GM15510 (cell line): ENCODE measurements around the gene SEMA3C.

Experiments
- POLR2A ChIP-seq: IDR thresholded peaks from 3 replicates; pipeline ENCODE4 v1.6.1; 2011; ENCODE audit warnings: borderline replicate concordance; ENCODE audit not compliant: insufficient read length; ENCODE audit errors: extremely low read depth

Gene SEMA3C

DNA sequence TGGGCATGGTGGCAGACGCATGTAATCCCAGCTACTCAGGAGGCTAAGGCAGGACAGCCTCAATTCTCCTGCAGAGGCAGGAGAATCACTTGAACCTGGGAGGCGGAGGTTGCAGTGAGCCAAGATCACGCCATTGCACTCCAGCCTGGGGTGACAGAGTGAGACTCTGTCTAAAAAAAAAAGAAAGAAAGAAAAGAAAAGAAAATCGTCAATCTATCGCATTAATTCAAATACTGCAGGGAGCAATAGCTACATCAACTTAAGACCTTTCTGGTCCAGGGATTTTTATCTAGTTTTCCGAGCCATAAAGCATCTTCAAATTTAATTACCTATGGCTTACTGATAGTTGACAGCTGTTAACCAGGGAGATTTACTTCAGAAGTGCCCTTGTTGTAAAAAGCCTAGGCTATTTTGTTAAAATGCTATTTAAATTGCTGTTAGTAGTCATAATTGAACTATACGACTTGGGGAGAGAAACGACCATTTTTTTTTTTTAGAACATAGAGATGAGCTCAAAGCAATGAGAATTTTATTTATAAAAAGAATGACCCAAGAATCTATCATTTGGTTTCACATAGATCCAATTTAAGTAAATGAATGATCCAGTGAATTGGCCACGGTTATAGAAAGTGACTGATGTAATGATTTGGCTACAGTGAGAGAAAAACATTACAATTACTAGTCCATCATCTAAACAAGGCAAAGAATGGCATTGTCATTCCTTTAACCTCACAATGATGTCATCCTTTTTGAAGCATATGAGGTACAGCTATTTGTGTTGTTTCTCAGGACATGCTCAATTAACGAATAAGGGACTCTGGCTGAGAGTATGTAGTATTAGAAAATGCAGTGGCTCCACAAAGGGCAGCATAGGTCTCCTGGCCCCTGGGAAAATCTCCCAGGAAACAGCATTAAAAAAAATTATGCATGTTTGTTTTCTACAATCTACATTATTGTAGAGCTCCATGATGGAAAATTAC lies 85.3 kb downstream of the SEMA3C start:
- TF ChIP-seq POLR2A: no peak

DNA sequence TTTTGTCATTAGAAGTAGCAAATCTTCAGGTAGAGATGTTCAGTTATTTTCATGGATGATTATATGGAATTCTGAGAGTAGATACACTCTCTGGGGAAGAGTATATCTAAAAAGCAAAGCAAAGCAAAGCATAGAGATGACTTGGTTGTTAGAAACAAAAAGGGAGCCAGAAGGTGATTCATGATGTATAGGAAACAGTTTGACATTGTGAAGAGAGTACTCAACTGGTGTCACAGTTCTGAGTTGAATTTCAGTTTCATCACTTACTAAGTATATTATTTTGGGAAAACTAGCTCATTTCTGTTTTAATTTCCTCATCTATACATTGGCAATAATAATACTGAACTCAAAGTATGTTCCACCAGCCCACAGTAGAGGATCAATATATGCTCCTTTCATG lies 86.8 kb downstream of the SEMA3C start:
- TF ChIP-seq POLR2A: no peak

DNA sequence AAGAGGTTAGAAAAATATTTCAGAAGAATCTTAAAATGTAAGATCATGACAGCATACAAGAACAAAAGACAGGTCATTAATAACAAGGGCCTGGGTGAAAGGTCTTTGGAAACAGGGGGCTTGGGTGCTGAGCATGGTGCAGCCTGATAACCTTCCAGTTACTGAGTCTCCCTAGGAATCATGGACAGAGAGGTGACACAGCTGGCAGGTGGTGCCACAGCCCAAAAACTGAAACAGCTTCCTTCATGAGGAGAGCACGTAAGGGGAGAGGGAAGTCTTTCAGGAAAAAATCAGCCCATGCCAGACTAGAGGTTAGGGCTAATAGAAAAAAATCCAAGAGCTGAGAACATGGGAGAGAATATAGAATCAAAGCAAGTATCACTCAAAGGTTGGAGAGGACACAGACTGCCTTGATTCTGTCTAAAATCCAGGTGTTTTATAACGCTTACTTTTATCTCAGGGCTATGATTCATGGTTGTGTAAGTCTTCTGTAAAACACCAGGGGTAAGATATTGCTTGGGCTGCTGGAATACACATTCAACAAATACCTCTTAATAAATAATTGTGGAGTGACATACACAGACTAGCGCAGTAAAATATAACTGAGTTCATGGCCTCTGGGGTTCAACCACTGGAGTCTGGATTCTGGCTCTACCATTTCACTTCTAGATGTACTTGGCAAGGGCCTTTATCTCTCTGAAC lies 88.1 kb downstream of the SEMA3C start:
- TF ChIP-seq POLR2A: no peak

DNA sequence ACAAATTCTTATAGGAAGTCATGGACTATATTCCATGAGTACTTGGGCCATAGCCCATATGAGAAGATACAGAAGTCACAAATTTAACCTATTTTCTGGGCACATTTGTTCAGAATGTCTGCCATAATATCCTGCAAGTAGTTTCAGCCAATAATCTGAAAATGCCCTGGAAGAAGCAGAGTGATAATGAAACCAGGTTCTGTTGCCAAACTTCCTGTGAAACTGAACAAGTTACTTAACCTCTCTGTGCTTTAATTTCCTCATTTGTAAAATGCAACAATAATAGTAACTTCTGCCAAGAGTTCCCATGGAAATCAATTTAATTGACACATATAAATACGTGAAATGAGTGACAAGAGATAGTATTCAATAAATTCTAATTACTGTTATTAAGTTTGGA lies 88.8 kb downstream of the SEMA3C start:
- no peak for TF ChIP-seq POLR2A

DNA sequence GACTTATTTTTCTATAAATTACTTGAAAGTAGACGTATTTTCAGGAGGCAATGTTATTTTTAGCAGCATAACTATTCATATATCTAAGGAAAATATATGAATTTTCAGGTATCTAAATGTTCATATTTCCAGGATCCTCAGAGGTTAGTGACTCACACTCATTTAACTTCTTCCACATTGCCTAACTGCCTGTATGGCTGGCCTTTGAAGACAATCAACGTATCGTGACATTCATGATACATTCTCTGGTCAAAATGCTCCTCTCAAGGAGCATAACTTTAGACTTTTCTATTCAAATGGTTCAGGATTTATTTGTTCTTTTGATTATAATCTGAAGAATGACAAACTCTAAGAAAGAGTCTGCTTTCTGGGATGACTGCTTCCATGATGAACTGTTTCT lies 89.3 kb downstream of the SEMA3C start:
- TF ChIP-seq POLR2A: no peak

DNA sequence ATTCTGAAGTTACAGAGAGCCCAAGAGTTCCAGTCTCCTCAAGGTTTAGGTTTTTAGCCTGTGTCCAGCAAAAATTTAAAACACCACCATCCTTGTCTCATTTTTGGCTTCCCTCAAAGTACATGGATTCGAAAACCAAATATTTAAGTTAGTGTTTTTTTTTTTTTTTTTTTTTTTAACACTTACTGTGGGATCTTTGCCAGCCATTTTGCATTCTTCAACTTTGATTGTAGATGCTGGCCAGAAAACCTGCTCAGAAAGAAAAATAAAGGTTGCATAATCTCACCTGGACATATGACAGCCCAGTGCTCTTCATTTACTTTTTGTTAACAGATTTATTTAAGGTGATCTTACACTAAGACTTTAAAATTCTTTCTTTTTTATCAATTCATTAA lies 91.6 kb downstream of the SEMA3C start:
- no peak for TF ChIP-seq POLR2A

DNA sequence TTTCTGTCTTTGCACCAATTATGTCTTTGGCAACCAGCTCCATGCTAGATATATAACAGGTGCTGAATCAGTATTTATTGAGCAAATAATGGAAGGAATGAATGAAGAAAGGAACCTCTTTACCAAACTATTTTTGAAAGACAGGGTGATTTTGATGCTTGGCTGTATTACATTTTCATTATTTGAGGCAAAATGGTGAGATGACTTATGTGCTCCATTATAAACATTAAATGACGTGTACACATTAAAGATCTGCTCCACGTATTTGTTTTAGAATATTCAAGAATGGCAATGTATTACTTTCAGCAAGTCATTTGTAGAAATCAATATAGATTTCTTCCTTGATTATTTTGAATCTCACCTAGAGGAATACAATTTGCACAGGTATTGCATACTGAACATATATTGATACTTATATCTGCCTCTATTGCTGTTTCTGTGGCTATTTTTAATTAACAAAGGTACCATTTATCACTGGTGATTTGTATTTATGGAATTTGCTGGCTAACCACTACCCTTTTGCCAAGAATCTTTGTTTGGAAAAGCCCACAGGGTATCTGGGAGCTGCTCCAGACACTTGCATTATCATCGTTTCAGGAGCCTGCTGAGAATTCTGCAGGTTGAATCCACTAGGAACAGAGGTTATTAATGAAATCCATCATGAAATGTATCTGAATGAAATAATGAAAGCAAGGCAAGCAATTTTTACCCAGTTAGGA lies 92.2 kb downstream of the SEMA3C start:
- no peak for TF ChIP-seq POLR2A

DNA sequence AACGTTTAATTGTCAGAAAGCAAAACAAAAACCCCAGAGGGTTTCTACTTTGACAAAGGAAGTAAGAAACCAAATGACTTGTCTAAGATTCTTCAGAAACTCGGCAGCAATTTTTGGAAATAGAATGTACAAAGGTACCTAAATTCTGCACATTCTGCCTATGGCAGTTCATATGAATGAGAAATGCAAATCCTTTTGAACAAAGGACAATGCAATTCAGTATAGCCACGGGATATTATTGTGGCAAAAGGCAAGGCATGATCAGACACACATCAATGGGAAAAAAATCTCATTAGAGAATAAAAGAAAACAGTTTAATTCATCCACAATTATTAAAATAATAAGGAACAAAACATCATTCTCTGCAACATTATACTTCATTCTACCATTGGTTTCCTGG lies 93.4 kb downstream of the SEMA3C start:
- no peak for TF ChIP-seq POLR2A

DNA sequence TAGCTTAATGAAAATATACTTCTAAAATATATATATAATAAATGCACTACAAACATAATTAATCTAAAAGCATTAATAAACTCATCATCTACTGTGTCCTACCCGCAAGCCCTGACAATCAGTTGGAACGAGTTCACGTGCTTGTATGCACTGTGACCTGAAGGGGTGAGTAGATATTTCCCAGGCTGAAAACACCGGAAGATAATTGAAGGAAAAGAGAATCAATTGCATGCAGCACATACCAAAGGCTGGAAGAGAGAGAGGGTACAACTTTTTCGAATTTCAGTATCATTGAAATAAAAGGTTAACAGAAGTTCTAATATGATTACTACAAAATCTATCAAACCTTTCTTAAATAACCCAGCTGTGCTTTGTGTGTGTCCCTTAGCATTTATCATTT lies 94.6 kb downstream of the SEMA3C start:
- no peak for TF ChIP-seq POLR2A

DNA sequence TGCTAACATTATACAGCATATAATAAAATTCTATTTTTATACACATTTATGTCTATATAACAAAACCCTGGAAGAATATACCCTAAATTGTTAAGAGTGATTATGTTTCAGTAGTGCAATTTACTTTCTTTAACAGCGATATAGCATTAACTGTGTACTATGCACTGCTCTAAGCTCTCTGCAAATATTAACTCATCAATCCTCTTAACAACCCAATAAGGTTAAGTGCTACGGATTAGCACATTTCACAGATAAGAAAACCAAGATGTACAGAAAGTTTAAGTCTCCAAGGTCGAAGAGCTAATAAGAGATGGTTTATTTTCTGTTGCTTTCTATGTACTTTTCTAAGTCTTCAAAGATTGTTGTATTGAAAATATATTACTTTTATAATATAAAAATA lies 95.8 kb downstream of the SEMA3C start:
- TF ChIP-seq POLR2A: no peak

DNA sequence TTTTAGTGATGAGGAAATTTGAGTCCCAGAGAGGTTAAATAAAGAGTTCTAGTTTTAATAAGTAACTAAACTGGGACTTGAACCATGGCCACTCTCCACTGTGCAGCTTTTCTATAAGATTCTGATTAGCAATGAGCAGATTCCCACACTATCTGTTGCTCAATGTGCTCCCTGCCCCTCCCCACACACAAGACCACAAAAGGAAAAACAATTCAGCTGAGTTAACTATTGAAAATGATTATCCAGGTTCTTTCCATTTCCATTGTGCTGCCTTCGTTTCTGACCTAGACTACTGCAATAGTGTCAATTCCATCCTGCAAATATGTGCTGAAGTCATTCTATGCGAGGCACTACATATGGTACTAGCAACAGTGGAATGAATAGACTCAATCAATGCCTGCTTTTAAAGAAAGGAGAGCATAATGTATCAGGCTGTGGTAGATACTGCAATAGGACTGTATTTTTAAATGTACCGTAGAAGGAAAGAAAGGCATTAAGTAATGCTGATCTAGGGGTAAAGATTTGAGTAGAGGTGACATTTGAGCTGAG lies 97.0 kb downstream of the SEMA3C start:
- TF ChIP-seq POLR2A: no peak

DNA sequence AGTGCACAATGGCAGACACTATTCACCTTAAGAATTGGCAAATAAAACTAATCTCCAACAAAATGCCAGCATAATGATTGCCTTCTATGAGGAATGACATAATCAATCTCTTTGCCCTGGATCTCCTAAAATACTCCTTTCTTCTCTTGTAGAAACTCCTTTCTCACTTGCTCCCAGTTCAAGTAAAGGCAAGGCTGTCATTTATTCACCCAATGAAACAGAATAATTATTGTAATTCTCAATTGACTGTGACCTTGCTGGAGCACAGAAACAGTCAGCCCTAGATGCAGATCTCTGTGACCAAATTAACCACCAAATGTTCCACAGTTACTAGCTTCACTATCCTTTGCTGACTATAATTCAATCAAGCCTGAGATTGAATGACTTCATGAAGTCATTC lies 99.3 kb downstream of the SEMA3C start:
- TF ChIP-seq POLR2A: no peak

DNA sequence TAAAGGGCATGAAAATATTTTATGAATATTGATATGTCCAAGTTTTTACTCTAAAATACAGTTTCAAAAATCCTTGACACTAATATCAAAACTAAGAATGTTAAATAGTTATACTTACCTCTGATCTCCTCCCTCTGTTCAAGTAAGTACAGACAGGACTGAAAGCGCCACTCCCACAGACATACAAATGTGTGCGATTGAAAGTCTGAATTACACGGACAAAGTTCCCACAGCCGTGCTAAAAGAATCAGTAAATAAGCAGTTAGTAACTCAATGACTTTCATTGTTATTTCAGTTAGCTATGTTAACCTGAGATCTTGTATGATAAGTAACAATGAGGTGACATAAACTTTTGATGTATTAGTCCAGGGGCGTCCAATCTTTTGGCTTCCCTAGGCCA lies 100.7 kb downstream of the SEMA3C start:
- TF ChIP-seq POLR2A: no peak

DNA sequence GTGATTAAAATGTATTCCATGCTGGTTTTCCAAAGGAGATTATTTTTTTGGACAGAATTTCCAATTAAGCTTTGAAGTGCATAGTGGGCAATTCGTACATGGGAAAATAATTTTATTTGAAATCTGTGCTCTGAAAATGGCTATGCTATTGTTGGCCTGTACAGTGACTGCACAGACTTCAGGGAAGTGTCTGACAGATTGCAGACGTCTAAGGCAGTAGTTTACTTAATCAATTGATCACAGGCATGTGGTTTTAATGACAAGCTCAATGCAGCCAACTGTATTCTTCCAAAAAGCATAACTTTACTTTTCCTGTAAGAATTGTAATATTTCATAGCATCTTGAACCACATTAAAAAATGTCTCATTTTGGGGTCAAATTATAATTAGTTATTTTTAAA lies 102.0 kb downstream of the SEMA3C start:
- no peak for TF ChIP-seq POLR2A

DNA sequence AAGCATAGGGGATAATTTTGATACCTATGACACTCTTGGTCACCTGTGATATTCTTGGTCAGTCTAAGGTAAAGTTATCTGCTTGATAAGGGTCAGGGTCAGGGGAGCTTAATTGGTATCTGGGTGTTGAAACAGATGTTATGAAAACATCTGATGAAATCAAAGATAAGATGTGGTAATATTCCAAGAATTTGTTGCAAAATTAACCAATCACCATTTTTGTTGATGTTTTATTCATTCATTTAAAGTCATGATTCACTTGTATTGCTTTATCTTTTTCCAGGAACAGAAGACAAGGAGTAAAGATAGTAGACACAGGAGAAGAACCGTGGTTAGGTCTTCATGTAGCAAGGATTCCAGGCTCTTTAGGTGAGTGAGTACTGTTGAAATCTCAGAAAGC lies 103.1 kb downstream of the SEMA3C start:
- TF ChIP-seq POLR2A: no peak
